ENCODE results near the gene NIM1K.
"Not testable (repeated sequence)": the region's sequence is repeated elsewhere in the genome, so short reads cannot be mapped to it uniquely, and the experiment has no call there.

The NIM1K gene

DNA sequence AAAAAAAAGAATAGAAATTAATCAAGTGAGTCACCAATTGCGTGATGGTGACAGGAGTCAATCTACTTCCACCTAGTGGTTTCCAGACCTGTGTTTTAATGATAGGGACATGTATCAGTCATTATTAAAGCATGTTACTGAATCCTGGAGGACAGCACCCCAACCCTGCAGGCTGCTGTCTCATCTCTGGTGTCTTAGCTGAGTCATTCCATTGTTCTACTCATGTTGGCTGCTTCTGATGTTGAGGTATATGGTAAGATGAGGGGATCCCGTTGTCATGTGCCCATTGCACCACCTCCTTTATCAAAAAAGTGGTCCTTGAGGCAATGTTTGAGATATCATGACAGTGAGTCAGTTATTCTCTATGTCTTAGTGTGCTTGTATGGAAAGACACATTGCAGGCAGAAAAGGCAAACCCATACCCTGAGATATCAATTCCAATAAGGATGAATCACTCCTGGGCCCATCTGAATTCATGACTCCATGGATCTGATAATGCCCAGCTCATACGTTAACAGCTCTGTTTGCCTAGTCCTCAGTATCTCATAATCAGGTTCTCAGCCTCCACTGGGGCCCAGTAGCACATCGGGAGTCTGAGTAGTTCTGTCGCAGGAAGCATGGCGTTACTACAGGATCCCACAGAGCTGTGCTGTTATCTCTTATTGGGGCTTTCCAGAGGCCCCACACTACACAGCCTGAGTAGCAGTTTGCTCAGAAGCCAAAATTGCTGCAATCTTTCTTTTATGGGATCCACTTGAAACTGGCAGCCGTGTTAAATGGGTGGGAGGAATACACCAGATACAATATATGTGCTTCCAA lies 90.0 kb downstream of the NIM1K start:
- peak; percentile 28 for DNase-seq (ENCODE audit: low read depth)

DNA sequence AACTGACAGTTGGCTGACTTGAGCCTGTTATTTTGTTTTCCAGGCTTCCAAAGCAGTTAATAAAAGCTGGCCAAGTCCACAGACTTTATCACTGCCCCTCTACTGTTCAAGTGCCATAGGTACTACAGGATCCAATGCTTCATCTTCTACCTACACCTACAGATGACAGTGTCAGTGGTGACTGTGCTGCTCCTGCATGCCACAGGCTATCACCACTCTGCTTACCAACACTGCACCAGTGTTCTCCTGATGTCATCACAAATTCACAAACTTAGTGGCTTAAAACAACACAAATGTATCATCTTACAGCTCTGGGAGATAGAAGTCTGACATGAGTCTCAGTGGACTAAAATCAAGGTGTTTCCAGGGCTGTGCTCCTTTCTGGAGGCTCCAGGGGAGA lies 94.6 kb downstream of the NIM1K start:
- DNase-seq (ENCODE audit: low read depth) = no peak

DNA sequence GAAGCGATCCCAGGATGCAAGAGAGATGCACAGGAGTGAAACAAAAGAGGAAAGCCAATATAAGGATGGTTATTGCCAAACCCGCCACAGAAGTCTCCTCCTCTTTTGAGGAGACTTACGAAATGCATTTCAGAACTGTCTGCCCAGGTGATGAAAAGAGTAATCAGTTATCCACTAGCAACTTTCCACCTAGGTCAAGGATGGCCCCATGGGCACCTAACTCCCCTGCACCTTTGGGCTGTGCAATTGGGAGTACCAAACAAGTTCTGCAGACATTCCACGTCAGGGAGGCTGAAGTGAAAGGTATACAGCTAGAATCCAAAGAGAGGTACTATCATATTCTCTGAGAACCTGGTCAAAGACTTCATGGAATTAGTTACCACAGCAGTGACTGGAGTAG lies 95.5 kb downstream of the NIM1K start:
- DNase-seq (ENCODE audit: low read depth) = no peak

DNA sequence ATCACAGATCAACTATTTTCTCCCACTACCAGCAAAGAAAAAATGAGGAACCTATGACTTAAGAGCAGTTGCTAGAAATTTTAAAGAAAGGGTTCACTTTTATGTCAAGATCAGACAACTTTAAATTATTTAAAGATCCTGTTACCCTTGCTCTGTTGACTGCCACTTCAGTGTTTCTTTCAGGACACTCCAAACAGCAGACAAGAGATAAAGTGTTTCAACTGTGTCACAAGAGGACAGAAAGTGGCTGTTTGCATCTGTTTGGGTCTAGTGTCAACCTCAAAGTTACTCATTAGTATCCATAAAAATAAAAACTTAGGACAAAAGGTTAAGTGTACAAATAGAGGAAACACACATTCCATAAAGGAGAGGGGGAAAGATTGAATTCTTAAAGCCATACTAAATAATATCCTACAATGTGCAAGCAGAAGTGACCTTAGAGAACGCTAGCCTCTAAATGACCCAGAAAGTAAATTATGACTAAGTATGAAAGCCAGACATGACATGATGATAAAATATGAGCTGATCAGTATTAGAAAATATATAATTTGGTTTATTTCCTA lies 96.3 kb downstream of the NIM1K start:
- DNase-seq (ENCODE audit: low read depth) = no peak

DNA sequence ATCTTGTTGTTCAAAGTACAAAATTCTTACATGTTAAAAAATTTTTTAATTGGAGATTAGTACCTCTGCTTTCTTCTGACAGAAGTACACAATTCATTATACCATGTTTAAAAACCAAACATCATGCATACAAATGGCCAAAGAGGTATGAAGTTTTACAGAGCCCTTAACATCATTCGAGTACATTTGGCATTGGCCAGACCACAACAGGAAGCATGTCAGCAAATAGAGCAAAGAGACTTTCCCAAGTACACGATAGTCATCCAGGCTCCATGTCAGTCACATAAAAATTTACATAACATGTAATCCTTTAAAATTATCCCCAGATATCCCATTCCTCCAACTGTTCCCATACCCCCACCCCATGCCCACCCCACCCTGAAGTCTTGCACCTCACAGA lies 98.7 kb downstream of the NIM1K start:
- no peak for DNase-seq (ENCODE audit: low read depth)

DNA sequence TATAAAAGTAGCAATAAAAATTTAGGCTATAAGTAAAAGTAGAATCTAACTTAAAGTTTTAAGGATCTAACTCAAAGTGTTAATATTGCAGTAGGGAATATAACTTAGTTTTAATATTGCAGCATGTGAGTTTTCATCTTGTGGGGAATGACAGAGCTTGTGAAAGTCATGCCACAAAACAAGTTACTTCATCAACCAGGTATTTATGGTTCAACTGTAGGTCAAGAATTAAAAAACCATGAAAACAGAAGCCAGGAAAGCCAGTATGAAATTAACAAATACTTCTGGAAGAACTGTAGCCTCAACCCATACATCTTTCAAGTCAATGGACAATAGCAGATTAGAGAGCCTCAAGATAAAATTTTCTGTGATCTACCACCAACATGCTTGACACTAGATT lies 102.2 kb downstream of the NIM1K start:
- DNase-seq (ENCODE audit: low read depth) = peak; percentile 52

DNA sequence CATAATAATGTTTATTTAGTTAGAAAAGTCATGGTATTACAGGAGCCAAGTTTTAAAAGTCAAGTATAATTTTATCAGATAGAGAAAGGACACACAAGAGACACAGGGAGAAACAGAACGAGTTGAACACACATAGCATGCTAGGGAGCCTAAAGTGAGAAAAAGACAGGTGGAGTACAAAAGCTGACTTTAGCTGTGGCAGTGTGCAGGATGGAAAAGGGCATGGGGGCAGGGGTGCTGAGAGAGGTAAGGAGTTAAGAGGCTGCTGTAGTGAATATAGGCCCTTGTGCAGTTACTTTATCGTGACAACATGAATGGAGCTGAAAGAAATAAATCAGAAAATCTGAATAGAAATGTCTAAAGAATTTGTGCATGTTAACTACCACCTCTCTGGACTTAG lies 103.2 kb downstream of the NIM1K start:
- DNase-seq (ENCODE audit: low read depth) = no peak

DNA sequence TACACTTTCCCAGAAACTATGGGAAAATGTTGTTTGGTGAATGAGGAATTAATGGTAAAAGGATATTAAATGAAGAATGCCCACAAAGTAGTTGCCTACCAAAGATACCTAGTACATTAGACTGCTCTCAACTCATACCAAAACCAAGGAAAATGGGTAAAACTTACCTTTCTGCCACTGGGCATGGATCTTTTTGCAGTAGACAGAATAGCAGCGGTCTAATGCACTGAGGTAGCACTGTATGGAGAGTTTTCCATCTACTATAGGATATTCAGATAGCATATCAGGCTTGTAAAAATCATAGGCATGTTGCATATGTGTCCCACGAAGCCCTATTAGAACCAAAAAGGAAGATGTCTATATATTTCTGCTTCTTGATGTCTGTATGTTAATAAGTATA lies 104.8 kb downstream of the NIM1K start:
- no peak for DNase-seq (ENCODE audit: low read depth)

DNA sequence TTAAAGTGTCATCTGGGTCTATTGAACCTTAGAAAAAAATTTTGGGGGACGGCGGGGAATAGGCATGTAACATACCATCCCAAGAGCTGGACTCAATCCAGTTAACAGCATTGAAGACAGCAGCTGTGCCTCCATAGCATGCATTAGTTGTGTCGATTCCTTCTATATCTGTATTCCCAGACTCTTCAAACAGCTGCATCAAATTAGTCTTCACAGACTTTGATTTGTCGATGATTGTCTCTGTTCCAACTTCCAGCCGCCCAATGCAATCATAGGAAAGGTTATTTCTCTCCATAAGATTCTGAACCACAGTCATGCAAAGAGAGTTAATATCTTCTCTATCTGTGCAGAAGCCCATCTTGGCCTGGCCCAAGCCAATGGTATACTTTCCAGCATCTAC lies 106.4 kb downstream of the NIM1K start:
- no peak for DNase-seq (ENCODE audit: low read depth)

DNA sequence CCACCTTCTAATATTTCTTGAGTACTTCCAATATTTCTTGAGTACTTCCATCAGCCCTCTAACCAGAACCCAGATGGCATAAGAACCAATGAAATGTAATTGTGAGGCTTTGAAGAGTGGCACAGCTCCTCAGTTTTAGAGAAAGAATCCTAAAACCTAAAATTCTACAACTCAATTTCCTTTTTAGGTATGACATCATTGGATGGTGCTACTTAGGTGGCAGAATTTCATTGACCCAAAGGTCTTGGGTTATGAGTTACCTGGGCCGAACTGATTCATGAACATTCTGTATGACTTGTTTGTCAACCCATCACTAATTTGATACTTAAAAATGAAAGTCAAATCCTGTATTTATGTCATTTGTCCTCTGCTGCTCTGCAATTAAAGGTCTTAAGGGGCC lies 108.1 kb downstream of the NIM1K start:
- no peak for DNase-seq (ENCODE audit: low read depth)

DNA sequence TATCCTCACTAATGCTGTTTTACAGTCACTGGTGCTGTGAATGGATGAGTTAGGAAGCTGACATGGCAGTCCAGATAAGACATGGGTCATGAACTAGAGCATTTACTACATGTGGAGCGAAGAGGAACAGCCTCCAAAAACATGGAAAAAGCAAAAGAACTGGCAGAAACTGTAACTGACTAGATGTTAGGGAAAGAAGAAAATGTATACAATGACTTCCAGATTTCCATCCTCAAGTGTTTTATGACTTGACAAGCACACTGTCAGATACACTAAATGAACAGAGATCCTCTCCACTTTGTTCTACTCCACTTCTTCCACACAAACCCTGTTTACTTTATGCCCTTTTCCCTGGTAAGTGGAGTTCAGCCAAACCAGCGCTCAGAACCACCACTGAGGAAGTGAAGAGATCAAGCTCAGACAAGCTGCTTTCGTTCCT lies 109.6 kb downstream of the NIM1K start:
- no peak for DNase-seq (ENCODE audit: low read depth)

DNA sequence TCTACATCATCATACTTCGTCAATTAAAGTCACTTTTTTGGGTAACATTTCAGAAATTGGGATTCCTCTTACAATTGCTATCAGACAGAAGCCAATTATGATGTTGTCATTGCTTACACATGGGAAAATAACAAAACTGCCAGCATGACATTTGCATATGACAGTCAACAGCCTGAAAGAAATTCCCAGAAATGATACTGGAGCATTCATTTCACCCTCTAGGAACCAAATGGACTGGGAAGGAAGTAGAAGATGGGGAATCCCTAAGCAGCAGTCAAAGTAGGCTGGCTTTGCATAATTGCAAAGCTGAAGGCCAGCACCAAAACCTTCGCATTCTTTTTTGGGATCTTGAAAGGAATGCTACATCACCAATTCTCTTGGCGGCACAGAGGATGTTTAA lies 110.5 kb downstream of the NIM1K start:
- no peak for DNase-seq (ENCODE audit: low read depth)

DNA sequence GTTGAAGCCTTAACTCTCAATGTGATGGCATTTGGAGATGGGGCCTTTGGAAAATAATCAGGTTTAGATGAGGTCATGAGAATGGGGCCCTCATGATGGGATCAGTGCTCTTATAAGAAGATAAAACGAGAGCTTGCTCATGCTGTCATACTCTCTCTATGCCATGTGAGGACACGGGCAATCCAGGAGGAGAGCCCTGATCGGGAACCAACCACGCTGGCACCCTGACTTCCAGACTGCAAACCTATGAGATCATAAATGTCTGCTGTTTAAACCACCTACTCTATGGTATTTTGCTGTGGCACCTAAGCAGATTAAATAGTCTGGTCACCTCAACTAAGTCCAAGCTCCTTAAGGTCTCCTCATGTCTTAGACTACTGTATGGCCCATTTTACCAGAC lies 111.2 kb downstream of the NIM1K start:
- no peak for DNase-seq (ENCODE audit: low read depth)

DNA sequence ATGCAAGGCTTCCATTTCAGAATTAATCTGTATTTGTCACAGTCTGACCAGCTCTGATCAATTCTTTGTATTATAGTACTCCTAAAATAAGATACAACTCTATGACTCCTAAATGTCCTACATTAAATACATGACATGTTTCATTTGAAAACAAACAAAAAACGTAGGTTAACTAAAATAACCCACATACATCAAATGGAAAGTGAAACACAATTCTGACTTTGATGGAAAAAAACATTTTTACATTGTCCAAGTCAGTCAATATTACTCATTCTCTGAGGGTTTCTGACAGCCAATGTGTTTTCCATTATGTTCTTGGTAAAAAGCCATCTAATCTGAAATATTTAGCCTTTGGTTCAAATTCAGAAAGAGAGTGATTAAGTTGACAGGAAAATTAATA lies 112.5 kb downstream of the NIM1K start:
- no peak for DNase-seq (ENCODE audit: low read depth)

DNA sequence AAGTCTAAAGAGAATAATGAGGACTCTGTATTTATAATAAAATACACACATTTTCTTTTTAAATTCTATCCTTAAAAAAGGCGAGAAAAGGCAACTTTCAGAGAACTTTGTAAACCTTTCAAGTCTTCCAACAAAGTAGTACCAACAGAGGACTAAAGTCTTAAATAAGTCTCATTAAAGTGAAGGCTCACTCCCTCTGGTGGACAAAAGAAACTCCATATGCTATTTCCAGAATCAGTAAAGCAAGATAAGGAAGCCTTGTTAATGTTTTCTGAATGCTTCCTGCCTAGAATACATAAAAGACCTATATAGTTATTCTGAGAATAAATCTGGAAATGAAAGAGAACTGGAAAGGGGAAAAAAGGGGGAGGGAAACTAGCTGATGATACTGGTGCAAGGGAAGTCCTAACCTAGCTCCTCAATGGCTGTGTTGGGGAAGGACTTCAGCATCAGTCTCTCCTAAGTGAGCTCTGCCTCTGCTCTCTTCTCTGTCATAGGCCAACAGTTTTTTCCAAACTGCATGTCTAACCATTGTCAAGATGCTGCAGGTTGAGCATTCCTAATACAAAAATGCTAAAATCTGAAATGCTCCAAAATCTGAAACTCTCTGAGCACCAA lies 114.0 kb downstream of the NIM1K start:
- DNase-seq (ENCODE audit: low read depth) = no peak

DNA sequence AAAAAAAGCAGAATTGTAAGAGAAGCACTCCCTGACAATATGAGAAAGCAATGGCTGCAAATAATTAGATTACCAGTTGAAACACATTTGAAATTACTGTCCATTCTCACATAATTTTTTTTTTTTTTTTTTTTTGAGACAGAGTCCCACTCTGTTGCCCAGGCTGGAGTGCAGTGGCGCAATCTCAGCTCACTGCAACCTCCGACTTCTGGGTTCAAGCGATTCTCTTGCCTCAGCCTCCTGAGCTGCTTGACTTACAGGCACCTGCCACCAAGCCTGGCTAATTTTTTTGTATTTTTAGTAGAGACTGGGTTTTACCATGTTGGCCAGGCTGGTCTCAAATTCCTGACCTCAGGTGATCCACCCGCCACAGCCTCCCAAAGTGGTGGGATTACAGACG lies 114.9 kb downstream of the NIM1K start:
- DNase-seq (ENCODE audit: low read depth) = not testable (repeated sequence)

DNA sequence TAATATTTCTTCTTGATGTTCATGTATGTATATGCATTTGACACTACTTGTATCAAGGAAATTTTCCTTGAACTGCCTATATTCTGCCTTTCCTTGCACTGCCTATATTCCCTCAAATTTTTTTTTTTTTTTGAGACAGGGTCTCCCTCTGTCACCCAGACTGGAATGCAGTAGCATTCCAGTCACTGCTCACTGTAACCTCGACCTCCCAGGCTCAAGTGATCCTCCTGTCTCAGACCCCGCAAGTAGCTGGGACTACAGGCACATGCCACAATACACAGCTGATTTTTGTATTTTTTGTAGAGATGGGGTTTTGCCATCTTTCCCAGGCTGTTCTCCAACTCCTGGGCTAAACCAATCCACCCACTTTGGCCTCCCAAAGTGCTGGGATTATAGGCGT lies 117.1 kb downstream of the NIM1K start:
- DNase-seq (ENCODE audit: low read depth) = no peak

DNA sequence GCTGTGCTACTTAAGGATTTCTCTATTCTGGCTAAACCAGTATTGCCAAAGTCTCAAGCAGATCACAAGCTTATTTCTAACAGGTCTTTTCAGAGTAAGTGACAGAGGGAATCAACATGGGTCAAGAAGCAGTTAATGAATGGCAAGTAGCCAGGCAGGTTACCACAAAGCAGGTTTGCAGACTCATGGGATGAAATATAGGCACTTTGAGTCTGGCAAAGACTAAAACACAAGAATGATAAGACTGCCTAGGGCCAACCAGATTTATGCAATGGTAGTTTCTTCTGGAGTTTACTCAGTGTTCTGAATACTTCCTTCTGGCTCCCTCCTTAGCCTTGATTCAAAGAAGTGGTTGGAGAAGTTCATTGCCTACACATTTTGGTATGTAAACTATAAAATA lies 117.6 kb downstream of the NIM1K start:
- no peak for DNase-seq (ENCODE audit: low read depth)

DNA sequence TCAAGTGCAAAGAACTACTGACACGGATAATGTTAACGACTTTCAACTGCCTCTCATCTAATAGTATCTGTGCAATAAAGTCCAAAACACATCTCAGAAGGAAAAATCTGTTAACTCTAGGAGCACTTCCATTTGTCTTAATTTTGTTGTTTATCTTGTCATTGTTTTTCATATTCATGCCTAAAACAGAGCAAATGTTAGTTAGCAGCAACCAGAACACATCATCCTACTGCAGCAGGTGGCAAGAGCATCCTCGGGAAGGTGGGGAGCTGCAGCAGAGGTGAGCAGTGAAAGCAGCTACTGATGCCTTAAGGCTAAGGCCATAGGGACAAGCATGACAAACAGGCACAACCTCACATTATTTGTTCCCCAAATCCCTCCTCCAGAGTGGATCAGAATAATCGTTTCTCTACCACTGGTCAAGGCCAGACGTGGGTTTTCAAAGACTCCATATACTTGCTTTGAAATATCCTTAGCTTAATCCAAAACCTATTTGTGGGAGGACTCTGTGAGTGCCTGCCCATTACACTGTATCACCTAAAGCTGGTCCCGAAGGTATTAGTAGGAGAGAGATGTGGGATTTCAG lies 120.1 kb downstream of the NIM1K start:
- DNase-seq (ENCODE audit: low read depth) = no peak

DNA sequence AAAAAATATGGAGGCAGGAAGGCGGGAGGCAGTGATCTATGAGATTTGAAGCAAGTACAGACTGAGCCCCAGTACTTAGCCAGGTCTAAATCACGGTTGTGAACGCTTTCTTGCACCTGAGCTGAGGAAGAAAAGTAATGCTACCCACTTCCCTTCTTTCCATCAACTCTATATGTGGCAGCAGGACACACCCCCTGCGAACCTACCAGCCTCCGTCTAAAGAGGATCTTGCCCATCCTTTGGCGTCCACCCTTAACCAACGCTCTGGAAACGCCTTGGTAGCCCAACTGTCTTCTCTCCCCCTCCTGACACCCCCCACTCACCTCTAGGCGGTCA lies 120.6 kb downstream of the NIM1K start:
- no peak for DNase-seq (ENCODE audit: low read depth)

DNA sequence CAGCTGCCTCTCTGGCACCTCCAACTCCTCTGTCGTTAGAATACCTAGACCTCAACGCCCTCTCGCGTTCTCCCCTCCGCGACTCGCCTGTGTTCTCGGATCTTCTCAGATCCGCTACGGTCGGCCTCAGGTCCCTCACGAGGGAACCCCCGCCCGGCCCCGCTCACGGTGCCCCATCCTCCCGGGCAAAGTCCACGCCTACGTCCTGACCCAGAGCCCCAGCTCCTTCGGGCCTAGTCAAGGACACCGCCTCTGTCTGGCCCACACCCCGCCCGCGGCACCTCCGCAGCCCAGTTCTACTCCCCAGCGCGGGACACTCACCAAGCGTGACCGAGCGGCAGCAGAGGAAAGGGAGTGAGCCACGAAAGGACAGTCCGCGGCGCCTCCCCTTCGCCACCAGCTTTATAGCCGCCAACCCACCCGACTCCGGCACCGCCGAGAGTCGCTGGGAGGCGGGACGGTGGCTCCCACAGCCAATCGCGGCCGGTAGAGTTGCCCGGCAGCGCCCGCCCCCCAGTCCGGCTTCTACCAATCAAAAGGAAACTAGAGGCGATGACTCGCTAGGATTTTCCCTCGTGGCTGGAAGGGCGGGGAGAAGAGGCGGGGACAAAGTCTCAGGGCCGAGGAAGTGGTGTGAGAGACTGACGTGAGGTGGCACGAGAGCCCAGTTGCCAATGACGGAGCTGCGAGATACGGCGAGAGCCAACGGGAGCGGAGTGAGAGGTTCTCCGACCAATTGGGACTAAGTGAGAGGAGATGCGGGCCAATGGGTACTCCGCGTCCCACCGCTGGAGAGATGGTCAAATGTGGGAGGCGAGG lies 121.2 kb downstream of the NIM1K start, which contains the start of gene HMGCS1:
Gene HMGCS1, minus strand, starts transcription at position 378 of the 819 bp plus-strand sequence. CDS start 14,447 bp downstream, outside the sequence.
- peak; percentile 100 for DNase-seq (ENCODE audit: low read depth)

DNA sequence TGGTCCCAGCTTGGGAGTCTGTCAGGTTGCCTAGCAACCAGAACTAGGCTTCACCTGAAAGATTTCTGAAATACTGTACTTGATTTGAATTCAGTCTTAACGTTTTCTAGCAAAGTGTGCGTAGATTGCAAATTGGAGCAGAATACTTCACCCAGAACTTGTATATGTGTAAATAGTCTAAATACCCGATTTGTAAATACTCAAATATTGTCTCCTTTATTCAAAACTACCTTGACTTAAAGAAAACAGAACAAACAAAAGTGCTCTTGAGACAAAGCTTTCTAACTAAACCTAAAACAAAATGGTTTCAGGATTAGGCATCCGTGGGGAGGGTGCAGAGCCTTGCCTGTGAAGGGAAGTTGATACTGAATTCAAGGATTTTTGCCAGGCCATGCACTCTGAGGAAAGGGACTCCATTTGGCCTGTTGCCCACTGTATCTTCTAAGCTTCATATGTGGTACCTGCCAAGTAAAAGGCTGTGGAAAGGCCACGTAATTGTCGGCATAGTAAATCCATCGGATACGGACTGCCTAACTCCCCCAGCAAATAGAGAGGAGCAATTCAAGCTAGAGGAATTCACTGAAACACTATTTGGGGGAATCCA lies 121.9 kb downstream of the NIM1K start:
- no peak for DNase-seq (ENCODE audit: low read depth)

Measured in non-pigmented ciliary epithelial cell (primary cell).